Lower leg skin (tissue), 4 donors: ENCODE data around the gene CYP27A1. TPM values are rescaled to one million over a fixed set of nuclear protein-coding genes. Genes with fewer than 3 reads are reported as not detected.

ENCODE experiments used
- DNase-seq, 2 donors: peaks; one replicate each; pipeline ENCODE4 v3.0.0-alpha.2; 2019; ENCODE audit warnings: low spot score in 2 of 2
- H3K4me3 ChIP-seq: fragments of 200-600 bp; sonication (generic); 2 replicates; pipeline ENCODE4 v1.5.1; 2017; ENCODE audit warnings: mild to moderate bottlenecking, low read depth; ENCODE audit not compliant: poor library complexity, severe bottlenecking
- CTCF ChIP-seq, 3 donors: fragments of 450-650 bp; IDR thresholded peaks; one replicate each; pipeline ENCODE4 v1.5.1; 2016; ENCODE audit warnings: antibody characterized with exemption in 3 of 3, mild to moderate bottlenecking in 3 of 3, moderate library complexity in 2 of 3
- POLR2A ChIP-seq, 2 donors: fragments of 450-650 bp; IDR thresholded peaks; one replicate each; pipeline ENCODE4 v1.6.1; 2016 to 2017; ENCODE audit warnings: antibody characterized with exemption in 2 of 2, mild to moderate bottlenecking in 1 of 2, moderate library complexity in 1 of 2
- WGBS, 2 donors: methylation state at CpG; one replicate each; pipeline ENCODE4 v1.1.5; 2018; 5-methylcytosine and 5-hydroxymethylcytosine counted together
- intact Hi-C: fragments of 100-400 bp; cut with DNase I; formaldehyde crosslinking; loops from one replicate; pipeline ENCODE4 v1.15.0; 2023; ENCODE audit warnings: low total_unique reads
- total RNA-seq, 4 donors: library from RNA; depleted of rRNA; stranded (reverse); fragments of >200 nt; gene quantifications; one replicate each; pipeline ENCODE4 v1.1.0, GENCODE V29; 2016

Gene CYP27A1
- total RNA-seq, 4 donors from 2014 or later = 12.9 to 35.2 (median 21.8) TPM

- TF ChIP-seq CTCF (IDR thresholded peaks at IDR 0.05) = no peak
- TF ChIP-seq POLR2A (IDR thresholded peaks at IDR 0.05) = no peak
- DNase-seq = no peak
- WGBS, 2 donors = 92 to 96% methylated on average over 10 of the region's 10 CpGs
- H3K4me3 ChIP-seq = no peak overlapping the region
- intact Hi-C loops = no loop called here
Measured at GRCh38 chr2:218746960-218747359, 35.0 kb upstream of the CYP27A1 start.

- intact Hi-C loops = no loop called here
- 90 to 92% methylated on average over 8 of the region's 8 CpGs for WGBS, 2 donors
- H3K4me3 ChIP-seq = no peak overlapping the region
- TF ChIP-seq CTCF (IDR thresholded peaks at IDR 0.05) (no peak), POLR2A (IDR thresholded peaks at IDR 0.05) (no peak)
- no peak for DNase-seq
Measured at GRCh38 chr2:218748741-218749441, 33.1 kb upstream of the CYP27A1 start.

DNA sequence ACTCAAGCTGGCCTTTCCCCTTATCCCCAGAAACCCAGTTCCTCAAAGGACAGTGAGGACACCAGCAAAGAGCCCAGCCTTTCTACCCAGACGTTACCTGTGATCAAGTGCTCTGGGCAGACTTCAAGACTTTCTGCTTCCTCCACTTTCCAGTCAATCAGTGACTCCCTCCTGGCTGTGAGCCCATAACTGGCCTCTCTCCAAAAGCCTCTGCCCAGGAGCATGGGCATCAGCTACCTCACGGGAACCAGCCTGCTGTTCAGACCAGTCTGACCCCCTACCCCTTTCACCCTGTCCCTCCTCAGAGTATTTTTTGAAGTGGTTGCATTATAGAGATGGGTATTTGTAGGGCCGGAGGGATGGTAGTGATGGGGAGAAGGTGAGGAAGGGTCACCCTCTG is 27.7 kb upstream of the CYP27A1 start:
- no peak overlapping the region for H3K4me3 ChIP-seq
- intact Hi-C loops = no loop called here
- DNase-seq = no peak
- no peak for TF ChIP-seq POLR2A (IDR thresholded peaks at IDR 0.05)
- no peak for TF ChIP-seq CTCF (IDR thresholded peaks at IDR 0.05)
- 81 to 90% methylated on average over 3 of the region's 3 CpGs for WGBS, 2 donors

DNA sequence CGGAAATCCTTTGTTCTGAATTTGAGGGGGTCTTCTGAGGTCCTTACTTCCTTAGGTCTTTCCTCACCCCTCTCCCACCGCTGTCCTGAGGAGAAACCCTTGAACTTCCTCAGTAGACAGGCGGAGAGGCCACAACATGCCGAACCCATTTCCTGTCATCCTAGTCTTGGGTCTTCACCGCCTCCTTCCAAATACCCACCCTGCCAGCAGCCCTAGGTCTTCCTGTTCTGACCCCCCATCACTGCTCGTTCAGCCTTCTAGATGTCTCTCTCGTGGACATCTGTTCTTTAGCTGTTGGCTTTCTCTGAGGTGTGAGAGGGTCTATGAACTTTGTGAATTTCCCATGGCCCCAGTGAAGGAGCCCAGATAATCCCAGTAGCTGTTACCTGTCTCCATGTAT is 27.2 kb upstream of the CYP27A1 start:
- H3K4me3 ChIP-seq = no peak overlapping the region
- WGBS, 2 donors = 92% methylated on average over 7 of the region's 7 CpGs
- DNase-seq = no peak
- TF ChIP-seq CTCF (IDR thresholded peaks at IDR 0.05) (no peak), POLR2A (IDR thresholded peaks at IDR 0.05) (no peak)
- intact Hi-C loops = no loop called here

DNA sequence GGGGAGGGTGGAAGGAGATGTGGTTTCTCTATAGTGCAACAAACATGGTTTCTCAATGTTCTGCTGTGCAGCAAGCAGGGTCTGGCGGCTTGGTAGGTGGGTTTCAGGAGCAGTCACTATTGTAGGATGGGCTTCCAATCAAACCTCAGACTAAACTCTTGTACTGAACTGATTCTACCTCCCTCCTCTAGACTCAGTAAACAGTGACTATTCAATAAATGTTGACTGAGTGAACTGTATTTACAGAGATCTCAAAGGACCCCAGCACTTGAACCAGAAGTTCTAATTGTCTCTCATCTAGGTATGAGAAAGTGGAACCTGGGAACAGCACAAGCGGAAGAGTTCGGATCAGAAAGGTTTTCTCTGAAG is 26.8 kb upstream of the CYP27A1 start:
- TF ChIP-seq POLR2A (IDR thresholded peaks at IDR 0.05) (no peak), CTCF (IDR thresholded peaks at IDR 0.05) (no peak)
- 94 to 97% methylated on average over 3 of the region's 3 CpGs for WGBS, 2 donors
- intact Hi-C loops = no loop called here
- no peak overlapping the region for H3K4me3 ChIP-seq
- no peak for DNase-seq
